Kidney (tissue), 14 donors: ENCODE measurements around the gene PLCH2. TPM values are rescaled to one million over a fixed set of nuclear protein-coding genes. Genes with fewer than 3 reads are reported as not detected.

ENCODE experiments used
- DNase-seq, 5 donors: peaks; one replicate each; pipeline ENCODE4 v3.0.0-alpha.2; 2013 to 2020
- FAIRE-seq: peaks from 2 replicates; lab custom pipeline; 2012; peaks lifted over from hg19 to GRCh38; lab: Jason Lieb, UNC
- H3K27ac ChIP-seq, 2 donors: one replicate each; pipeline ENCODE4 v1.7.0; 2013; ENCODE audit warnings: low read depth in 2 of 2, low read length in 2 of 2, inconsistent platforms in 1 of 2
- H3K27me3 ChIP-seq: one replicate; pipeline ENCODE4 v1.7.1; 2013; ENCODE audit warnings: low read length, inconsistent platforms; ENCODE audit not compliant: control insufficient read depth, insufficient read depth
- H3K36me3 ChIP-seq, 3 donors: one replicate each; pipeline versions ENCODE4 v1.7.0 to v1.7.1; 2013; ENCODE audit warnings: low read length in 3 of 3, control low read depth in 1 of 3, inconsistent platforms in 1 of 3; ENCODE audit not compliant: insufficient read depth in 3 of 3, control insufficient read depth in 2 of 3
- H3K4me1 ChIP-seq, 3 donors: one replicate each; pipeline versions ENCODE4 v1.7.0 to v1.7.1; 2013; ENCODE audit warnings: low read length in 3 of 3, inconsistent platforms in 1 of 3, low read depth in 1 of 3; ENCODE audit not compliant: control insufficient read depth in 2 of 3, insufficient read depth in 2 of 3
- H3K4me3 ChIP-seq, 3 donors: one replicate each; pipeline versions ENCODE4 v1.7.0 to v1.8.1; 2013; ENCODE audit warnings: low read length in 3 of 3, control low read depth in 1 of 3, inconsistent platforms in 1 of 3
- H3K9ac ChIP-seq, 3 donors: one replicate each; pipeline versions ENCODE4 v1.7.0 to v1.7.1; 2013; ENCODE audit warnings: low read length in 3 of 3, control low read depth in 1 of 3, inconsistent platforms in 1 of 3
- H3K9me3 ChIP-seq, 3 donors: one replicate each; pipeline versions ENCODE4 v1.7.0 to v1.7.1; 2013; ENCODE audit warnings: low read length in 3 of 3, control low read depth in 1 of 3, inconsistent platforms in 1 of 3; ENCODE audit not compliant: control insufficient read depth in 2 of 3, insufficient read depth in 1 of 3
- CTCF ChIP-seq: IDR thresholded peaks from 3 replicates; pipeline ENCODE4 v1.5.1; 2012; ENCODE audit warnings: mild to moderate bottlenecking, moderate library complexity, borderline replicate concordance; ENCODE audit not compliant: insufficient read depth; ENCODE audit errors: extremely low read depth
- intact Hi-C: fragments of 100-400 bp; cut with DNase I; formaldehyde crosslinking; loops from one replicate; pipeline ENCODE4 v1.11.1; 2022
- polyA plus RNA-seq: library from polyadenylated mRNA; stranded (reverse); fragments of 350-450 nt; fragmentation: Illumina TruSeq; extraction: RNeasy Lipid Tissue Mini Kit (QIAGEN cat#74804); gene quantifications from one replicate; pipeline ENCODE4 v1.2.3, GENCODE V29; 2014; ENCODE audit warnings: low read depth, low replicate concordance; ENCODE audit not compliant: insufficient read depth
- total RNA-seq: library from RNA; stranded (reverse); fragmentation: NEBNext Ultra II Directional; extraction: Animal tissue kit (Norgen Biotek cat#: 25700); gene quantifications from one replicate; pipeline ENCODE4 v1.2.1, GENCODE V29; 2021
- donor health status: control.
- donor health status: control.
- donor health status: control.
- donor health status: control.
- donor health status: control.
- donor health status: DM: yes; HTN: yes; CAD: no.
- donor health status: Normal renal cell carcinoma (clear cell type).

PLCH2 gene
- total and polyA plus RNA-seq, 2 donors from 2014 or later, result 7.4 to 8.7 TPM

DNA sequence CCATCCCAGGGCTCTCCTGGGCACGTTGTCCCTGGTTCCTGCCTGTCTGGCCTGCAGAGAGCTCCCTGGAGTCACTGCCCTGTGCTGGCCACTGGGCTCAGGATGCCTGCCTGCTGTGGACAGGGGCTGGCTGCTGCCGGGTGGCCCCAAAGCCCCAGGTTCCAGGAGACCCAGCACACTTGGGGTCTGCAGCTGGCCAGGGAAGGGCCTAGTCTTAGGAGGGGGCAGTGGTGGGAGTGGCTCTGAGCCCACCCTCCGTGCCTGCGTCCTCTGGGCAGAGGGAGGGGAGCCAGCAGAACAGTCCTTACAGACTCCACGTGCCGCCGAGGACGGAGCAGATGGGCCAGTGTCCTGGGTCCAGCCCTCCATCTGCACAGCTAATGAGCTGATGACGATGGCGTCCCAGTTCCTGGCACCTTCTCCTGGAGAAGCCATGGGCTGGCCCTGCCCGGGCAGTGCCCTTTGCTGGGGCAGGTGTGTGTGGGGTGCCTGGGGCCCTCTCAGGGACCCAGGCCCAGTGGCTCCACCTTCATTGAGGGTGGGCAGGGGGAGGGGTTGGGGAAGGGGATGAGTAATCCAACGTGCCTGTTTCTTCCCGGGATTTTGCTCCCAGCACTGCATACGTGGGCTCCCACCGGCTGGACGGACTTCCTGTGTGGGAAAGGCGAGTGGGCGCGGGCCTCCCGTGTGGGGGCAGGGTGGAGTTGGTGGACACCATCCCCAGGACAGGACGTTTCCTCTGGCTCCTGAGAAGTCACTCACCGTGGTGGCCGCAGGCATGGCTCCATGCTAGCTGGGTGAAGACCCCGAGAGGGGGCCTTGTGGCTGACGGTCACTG is 6.8 kb upstream of the PLCH2 start:
- no peak overlapping the region for H3K4me3 ChIP-seq
- no peak overlapping the region for H3K9ac ChIP-seq
- intact Hi-C loops, result no loop called here
- DNase-seq (no peak), FAIRE-seq (no peak)
- no peak overlapping the region for H3K27ac ChIP-seq
- no peaks in the 10 kb centered on the region for H3K9me3 ChIP-seq
- TF ChIP-seq CTCF, result no peak
- no peaks in the 10 kb centered on the region for H3K4me1 ChIP-seq
- H3K27me3 ChIP-seq, result no peaks in the 10 kb centered on the region
- H3K36me3 ChIP-seq, result no peaks in the 10 kb centered on the region

GRCh38 chr1:2470290-2471158 is 5.6 kb upstream of the PLCH2 start:
- DNase-seq, result no peak
- Histone ChIP-seq H3K4me1 (peaks cover 0 to 3% (median 3%) of the 10 kb centered on the region in 3 donors), H3K27me3 (no peaks in the 10 kb centered on the region), H3K9ac (no peak overlapping the region), H3K27ac (no peak overlapping the region), H3K36me3 (no peaks in the 10 kb centered on the region), H3K4me3 (no peak overlapping the region), H3K9me3 (no peaks in the 10 kb centered on the region)
- no peak for FAIRE-seq
- no peak for TF ChIP-seq CTCF
- intact Hi-C loops, result no loop called here

DNA sequence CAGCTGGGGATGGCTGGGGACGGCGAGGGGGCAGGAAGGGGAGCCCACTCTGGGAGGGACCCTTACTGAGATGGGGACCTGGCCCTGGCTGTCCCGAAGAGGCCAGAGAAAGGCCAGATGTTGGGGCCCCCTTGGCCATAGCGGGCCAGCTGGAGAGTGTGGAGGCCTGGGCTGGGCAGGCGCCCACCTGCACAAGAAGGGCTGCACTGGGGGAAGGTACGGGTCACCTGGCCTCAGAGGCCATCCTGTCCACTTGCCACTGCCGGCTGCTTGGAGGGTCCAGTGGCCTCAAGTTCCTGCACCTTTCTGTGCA is 5.0 kb upstream of the PLCH2 start:
- no peak overlapping the region for H3K9ac ChIP-seq
- TF ChIP-seq CTCF, result no peak
- H3K27me3 ChIP-seq, result no peaks in the 10 kb centered on the region
- intact Hi-C loops, result no loop called here
- H3K27ac ChIP-seq, result no peak overlapping the region
- no peaks in the 10 kb centered on the region for H3K36me3 ChIP-seq
- no peaks in the 10 kb centered on the region for H3K9me3 ChIP-seq
- no peak overlapping the region for H3K4me3 ChIP-seq
- DNase-seq (no peak), FAIRE-seq (no peak)
- peaks cover 0 to 5% (median 3%) of the 10 kb centered on the region in 3 donors for H3K4me1 ChIP-seq
